Measurements from ENCODE around the gene MYH13. TPM values are rescaled to one million over a fixed set of nuclear protein-coding genes. Genes with fewer than 3 reads are reported as not detected.

MYH13 gene
- total and polyA plus RNA-seq, 2 of the 13 experiments (the other 11 are each of a cell fraction or from before 2014, with no cell fraction given) = not detected

GRCh38 chr17:10357768-10358167 lies 15.0 kb downstream of the MYH13 start (continued):
- TF ChIP-seq ZBTB4 (CRISPR knock-in tag; IDR thresholded peaks at IDR 0.05; ENCODE audit: borderline replicate concordance) = no peak

GRCh38 chr17:10354651-10355050 lies 18.2 kb downstream of the MYH13 start:
- intact Hi-C loops (cut with micrococcal nuclease; ENCODE audit: unreplicated experiment) = no loop called here
- no peak for FAIRE-seq
- ChIA-PET CTCF (ENCODE audit: low intra/inter-chr PET ratio, low total read pairs) (no interaction called here), POLR2A (no interaction called here)
- Histone ChIP-seq H3K4me2 (ENCODE audit: low read depth, low read length) (no peak overlapping the region), H3K9me3 (ENCODE audit: low read length) (no peaks in the 10 kb centered on the region), H4K20me1 (ENCODE audit: insufficient read depth, low read length) (no peaks in the 10 kb centered on the region), H2AFZ (ENCODE audit: low read length) (no peak overlapping the region), H3K36me3 (replicated peaks in 1 of 2; ENCODE audit: control insufficient read depth in 1 of 2, insufficient read depth in 2 of 2, low read length in 2 of 2) (no peaks in the 10 kb centered on the region), H3K79me2 (ENCODE audit: insufficient read depth, low read length) (no peaks in the 10 kb centered on the region), H3K27me3 (ENCODE audit: control insufficient read depth in 1 of 2, insufficient read depth in 2 of 2, low read length in 2 of 2) (no peaks in the 10 kb centered on the region), H3K27ac (ENCODE audit: extremely low read length, insufficient read depth, low read length) (no peak overlapping the region), H3K4me3 (replicated peaks in 1 of 3; ENCODE audit: insufficient read depth in 1 of 3, low read depth in 2 of 3, low read length in 3 of 3) (no peak overlapping the region), H3K9ac (ENCODE audit: insufficient read depth, low read depth, low read length) (no peak overlapping the region), H3K4me1 (ENCODE audit: insufficient read depth, low read length) (no peaks in the 10 kb centered on the region)
- BruUV-seq (replicated peaks) = no TSS peak
- in situ Hi-C loops (cut with HindIII; ENCODE audit: extremely low pct_ligation_motif_present, low pct_unique_long_range_greater_than_20kb) = no loop called here
- no peak for ATAC-seq
- no peak for DNase-seq (ENCODE audit: low spot score)
- no peak for TF ChIP-seq EHMT2 (IDR thresholded peaks at IDR 0.05; ENCODE audit: borderline replicate concordance, low read depth, low read length)
- no peak for TF ChIP-seq DR1 (CRISPR knock-in tag; IDR thresholded peaks at IDR 0.05)
- TF ChIP-seq YEATS2 (CRISPR knock-in tag; IDR thresholded peaks at IDR 0.05; ENCODE audit: borderline replicate concordance) = no peak
- TF ChIP-seq TMF1 (CRISPR knock-in tag; IDR thresholded peaks at IDR 0.05; ENCODE audit: low read depth) = no peak
- no peak for TF ChIP-seq LCORL (IDR thresholded peaks at IDR 0.05)
- no peak for TF ChIP-seq LCORL (CRISPR knock-in tag; IDR thresholded peaks at IDR 0.05)
- TF ChIP-seq TGIF2 (CRISPR knock-in tag; IDR thresholded peaks at IDR 0.05) = no peak
- no peak for TF ChIP-seq MEIS1 (CRISPR knock-in tag; IDR thresholded peaks at IDR 0.05; ENCODE audit: borderline replicate concordance)
- TF ChIP-seq NFYC (CRISPR knock-in tag; IDR thresholded peaks at IDR 0.05) = no peak
- no peak for TF ChIP-seq BRCA1 (CRISPR knock-in tag; IDR thresholded peaks at IDR 0.05)
- no peak for TF ChIP-seq ZNF652 (CRISPR knock-in tag; IDR thresholded peaks at IDR 0.05; ENCODE audit: borderline replicate concordance, low read depth)
- no peak for TF ChIP-seq ONECUT2 (CRISPR knock-in tag; IDR thresholded peaks at IDR 0.05)
- TF ChIP-seq TRAFD1 (CRISPR knock-in tag; IDR thresholded peaks at IDR 0.05; ENCODE audit: borderline replicate concordance) = no peak
- TF ChIP-seq PITX1 (CRISPR knock-in tag; IDR thresholded peaks at IDR 0.05) = no peak
- no peak for TF ChIP-seq GRHL1 (CRISPR knock-in tag; conservative IDR thresholded peaks at IDR 0.05)
- TF ChIP-seq CAMTA2 (CRISPR knock-in tag; IDR thresholded peaks at IDR 0.05; ENCODE audit: borderline replicate concordance) = no peak
- TF ChIP-seq ZBTB7B (CRISPR knock-in tag; IDR thresholded peaks at IDR 0.05) = no peak
- no peak for TF ChIP-seq ZNF616 (CRISPR knock-in tag; IDR thresholded peaks at IDR 0.05; ENCODE audit: low read depth)
- TF ChIP-seq RFXANK (CRISPR knock-in tag; IDR thresholded peaks at IDR 0.05) = no peak
- WGBS (ENCODE audit: low lambda C conversion rate) = 38% methylated on average over 9 of the region's 9 CpGs

Data from HepG2 (cell line).